ENCODE data around the gene CD200.

The CD200 gene, protein sequence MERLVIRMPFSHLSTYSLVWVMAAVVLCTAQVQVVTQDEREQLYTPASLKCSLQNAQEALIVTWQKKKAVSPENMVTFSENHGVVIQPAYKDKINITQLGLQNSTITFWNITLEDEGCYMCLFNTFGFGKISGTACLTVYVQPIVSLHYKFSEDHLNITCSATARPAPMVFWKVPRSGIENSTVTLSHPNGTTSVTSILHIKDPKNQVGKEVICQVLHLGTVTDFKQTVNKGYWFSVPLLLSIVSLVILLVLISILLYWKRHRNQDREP

DNA sequence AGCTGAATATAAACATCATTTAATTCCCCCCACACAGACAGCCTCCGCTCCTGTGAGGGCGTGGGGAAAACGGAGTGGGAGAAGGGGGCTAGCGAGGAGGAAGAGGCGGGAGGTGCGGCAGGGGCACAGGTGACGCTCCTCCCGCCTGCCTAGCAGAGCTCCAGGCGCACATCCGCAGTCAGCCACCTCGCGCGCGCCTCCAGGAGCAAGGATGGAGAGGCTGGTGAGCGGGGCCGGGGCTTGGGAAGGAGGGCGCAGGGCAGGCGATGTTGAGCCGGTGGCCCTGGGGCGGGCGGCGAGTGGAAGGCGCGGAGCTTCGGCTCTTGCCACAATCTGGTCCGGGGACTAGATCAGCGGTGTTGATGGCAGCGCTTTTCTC is at the start of gene CD200:
Gene CD200 (plus strand): TSS at position 155 of the 379 bp plus-strand sequence. CDS start 57 bp downstream, at position 212.
- DNase-seq, result peak; percentile 54 to 74

DNA sequence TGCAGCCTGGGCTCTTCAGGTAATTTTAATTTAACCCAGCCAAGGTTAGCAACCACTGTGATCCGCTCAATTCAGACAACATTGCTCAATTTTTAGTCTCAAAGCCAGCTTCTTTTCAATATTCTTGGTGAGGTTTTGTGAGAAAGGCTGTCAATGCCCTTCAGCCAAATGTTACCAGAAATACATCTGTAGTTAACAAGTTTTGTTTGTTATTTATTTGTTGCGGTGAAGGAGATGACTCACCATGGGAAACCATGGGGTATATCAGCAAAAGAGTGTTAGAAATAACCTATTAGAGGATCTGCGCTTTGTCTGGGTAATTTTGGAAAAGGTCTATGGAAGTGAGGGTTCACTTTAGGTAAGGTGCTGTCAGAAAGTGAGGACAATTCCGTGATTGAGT is 43.9 kb upstream of the CD200 start:
- no peak for DNase-seq

DNA sequence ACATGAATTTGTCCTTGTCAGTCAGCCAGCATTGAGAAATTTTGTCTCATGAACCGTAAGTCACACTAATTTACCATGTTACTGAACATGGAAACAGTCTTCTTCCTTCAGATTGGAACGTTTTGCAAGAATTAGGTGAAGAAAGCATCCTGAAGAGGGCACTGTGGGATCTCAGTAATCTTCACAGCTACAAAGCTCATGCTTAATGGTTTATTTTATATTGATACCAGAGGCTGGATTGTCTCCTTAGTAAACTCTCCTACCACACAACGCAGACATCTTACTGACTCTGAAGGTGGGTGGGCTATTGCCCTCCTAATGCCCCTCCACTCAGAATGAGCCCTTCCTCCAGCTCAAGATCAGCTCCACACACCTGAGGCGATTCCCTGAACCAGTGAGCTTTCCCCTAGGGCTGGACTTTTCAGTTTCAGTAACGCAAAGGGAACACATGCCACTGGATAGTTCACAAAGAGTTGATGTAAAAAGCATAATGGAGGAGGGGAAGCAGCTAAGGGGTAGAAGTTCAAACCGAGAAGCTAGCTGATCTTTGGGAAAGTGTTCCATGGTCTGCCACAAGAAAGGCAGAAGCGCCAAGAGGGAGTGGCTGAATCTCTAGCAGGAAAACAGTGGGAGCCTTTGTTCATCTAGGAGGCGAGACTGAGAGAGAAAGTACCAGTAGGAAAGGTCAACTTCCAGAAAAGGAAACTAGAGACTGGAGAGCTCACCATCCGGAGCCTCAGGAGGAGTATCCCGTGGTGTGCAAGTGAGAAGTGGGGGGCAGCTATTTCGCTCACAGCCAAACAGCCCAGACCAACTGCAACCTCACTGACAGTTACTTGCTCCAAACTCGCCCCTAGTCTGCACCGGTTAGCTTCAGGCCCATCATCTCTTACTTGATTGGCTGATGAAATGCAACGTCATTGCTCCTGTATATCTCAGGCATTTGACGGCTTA is 39.3 kb upstream of the CD200 start, which contains the start of gene SLC9C1:
Gene SLC9C1 (minus strand): TSS at position 849 of the 954 bp plus-strand sequence. CDS start 7,425 bp downstream, outside the sequence.
- peak in 1 of 2 experiments; percentile 74 for DNase-seq

DNA sequence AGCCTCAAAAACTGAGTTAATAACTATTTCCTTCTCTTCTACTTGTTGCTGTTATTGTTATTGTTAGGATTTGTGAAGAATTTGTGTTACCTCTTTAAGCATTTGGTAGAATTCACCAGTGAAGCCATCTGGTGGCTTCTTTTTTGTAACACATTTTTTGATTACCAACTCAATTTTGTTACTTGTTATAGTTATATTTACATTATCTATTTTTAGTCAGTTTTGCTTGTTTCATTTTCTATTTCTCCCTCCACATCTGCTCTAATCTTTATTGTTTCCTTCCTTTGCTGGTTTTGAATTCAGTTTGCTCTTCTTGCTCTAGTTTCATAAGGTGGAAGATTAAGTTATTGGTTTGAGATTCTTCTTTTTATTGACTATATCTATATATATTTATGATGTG is 35.2 kb upstream of the CD200 start:
- DNase-seq, result no peak

DNA sequence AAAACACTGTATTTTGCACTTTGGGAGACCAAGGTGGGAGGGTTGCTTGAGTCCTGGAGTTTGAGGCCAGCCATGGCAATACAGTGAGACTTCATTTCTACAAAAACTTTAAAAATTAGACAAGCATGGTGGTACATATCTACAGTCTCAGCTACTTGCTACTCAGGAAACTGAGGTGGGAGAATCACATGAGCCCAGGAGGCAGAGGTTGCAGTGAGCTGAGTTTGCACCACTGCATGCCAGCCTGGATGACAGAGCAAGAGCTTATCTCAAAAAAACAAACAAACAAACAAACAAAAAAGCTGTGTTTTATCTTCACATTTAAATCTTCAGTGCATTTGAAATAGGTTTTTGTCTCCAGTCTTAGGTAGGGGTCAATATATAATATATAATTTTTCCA is 34.2 kb upstream of the CD200 start:
- DNase-seq, result no peak

DNA sequence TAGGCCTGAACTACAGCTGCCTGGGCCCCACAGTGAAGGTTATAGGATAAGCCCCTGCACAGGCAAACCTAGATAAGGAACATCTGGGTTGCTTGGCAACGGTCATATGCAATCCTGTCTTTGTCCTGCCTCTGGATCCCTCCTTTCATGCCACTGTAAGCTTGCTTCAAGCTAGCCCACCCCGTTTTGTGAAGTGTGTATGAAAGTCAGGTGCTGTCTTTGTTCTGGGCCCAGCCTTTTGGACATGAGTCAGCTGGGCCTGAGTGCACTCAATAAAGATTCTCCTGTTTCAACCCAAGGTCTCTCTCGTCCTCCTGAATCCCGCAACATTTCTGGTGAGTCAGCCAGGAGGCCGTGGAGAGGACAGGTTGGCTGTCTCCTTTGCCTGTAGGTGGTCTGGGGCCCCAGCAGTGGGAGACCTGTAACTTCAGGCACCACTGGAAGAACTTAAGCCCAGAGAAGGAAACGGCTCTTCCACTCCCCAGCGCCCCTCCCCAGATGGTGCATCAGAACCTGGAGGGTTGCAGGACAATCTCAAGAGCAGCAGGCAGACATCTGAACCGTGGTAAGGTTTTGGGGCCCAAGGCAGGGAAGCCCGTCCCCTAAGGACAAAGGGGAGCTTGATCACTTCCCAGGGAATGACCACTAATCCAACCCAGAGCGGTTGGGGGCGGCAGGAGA is 30.7 kb upstream of the CD200 start:
- DNase-seq, result peak; percentile 35 to 70

DNA sequence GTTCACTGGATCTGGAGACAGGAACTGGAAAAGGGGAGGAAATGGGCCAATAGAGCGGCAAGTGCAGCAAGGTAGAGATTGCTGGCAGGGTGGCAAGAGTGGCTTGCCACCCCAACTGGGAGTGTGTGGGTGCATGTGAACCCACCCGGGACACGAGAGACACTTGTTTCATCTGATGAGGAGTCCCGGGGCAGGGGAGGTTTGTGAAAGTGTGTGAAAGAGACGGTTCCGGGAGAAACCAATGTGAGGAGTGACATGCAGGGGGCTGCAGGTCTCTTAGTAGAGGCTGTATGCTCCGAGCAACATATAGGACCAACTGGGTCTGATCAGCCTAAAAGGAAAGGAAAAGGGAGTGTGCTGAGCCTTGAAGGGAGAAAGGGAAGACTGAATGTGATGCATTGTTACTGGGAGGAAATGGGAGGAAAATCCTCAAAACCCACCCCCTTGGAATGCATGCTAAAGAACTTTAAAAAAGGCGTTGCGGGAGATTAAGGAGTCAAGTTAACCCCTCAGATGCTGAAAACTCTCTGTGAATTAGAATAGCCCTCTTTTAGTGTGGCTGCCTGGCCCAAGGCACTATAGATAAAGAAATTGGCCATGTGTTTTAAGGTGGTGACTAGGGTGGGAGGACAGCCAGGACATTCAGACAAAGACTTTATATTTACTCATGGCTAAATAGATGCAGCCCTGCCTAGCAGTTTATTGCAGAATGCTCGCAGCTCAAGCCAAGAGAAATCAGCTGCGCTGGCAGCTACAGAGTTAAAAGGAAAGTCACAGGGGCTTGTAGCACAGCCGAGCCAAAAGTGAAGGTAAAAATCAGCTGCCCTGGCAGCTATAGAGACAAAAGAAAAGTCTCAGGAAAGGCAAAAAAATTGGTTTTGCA is 29.8 kb upstream of the CD200 start:
- no peak for DNase-seq

DNA sequence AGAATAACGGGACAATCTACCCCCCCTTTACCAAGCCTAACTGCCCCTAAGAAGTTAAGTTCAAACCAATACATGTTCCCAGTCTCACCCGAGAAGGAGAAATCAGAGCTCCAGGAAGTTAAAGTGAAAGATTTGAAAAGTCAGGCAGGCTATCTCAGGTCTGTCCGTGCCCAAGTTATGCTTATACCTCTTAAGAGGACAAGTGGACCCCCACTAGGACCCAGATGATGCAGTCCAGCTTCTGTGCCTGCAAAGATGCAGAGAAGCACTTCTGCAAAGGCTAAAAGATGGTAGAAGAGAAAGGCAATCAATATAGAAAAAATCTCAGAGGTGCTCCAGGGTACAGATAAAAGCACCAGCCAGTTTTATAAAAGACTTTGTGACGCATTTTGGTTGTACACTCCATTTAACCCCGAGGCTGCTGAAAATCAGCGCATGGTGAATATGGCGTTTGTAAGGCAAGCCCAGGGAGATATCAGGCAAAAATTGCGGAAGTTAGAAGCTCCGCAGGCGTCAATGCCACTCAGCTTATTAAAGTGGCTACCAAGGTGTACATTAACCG is 29.1 kb upstream of the CD200 start:
- DNase-seq, result no peak

DNA sequence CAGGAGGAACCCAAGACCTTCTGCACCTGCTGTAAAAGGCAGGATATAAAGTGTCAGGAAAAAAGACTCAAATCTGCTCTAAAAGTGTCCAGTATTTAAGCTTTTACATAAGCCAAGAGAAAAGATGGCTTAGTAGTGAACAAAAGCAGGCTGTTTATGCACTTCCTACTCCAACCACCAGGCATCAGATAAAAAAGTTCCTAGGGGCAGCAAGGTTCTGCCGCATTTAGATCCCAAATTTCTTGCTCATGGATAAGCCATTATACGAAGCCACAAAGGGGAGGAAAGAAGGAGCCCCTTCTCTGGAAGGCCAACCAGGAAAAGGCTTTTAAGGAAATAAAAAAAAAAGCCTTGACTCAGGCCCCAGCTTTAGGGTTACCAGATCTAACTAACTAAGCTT is 28.3 kb upstream of the CD200 start:
- no peak for DNase-seq

DNA sequence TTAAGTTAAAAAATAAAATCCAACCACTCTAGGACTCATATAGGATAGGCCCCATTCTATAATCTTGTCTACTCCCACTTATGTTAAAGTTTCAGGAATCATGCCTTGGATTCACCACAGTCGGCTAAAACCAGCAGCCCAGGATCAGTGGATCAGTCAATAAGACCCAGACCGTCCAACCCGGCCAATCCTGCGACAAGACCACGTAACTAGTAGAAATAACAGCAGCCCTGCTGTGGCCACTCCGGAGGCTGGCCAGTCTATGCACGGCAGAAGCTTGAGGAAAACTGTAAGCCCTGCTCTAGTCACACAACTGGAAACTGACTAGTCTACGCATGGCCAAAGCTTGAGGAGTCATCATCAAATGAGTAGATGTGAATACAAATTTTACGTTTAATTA is 26.1 kb upstream of the CD200 start:
- DNase-seq, result no peak

DNA sequence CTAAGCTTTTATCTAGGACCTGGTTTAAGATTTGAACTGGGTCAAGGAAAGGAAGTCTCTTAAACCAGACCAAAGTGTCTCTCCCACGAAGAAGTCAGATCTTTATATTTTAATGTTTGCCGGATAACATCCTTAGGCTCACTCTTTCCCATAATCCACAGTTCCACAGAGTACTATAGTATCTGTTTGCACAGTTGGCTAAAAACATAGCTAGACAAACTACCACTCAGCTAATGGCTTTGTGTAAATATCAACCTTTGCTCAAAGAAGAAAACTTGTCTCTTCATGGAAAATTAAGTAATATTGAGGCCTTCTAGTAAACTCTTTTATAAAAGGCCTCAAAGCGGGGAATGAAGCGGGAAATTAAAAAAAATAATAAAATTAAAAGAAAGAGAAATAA is 25.4 kb upstream of the CD200 start:
- no peak for DNase-seq

DNA sequence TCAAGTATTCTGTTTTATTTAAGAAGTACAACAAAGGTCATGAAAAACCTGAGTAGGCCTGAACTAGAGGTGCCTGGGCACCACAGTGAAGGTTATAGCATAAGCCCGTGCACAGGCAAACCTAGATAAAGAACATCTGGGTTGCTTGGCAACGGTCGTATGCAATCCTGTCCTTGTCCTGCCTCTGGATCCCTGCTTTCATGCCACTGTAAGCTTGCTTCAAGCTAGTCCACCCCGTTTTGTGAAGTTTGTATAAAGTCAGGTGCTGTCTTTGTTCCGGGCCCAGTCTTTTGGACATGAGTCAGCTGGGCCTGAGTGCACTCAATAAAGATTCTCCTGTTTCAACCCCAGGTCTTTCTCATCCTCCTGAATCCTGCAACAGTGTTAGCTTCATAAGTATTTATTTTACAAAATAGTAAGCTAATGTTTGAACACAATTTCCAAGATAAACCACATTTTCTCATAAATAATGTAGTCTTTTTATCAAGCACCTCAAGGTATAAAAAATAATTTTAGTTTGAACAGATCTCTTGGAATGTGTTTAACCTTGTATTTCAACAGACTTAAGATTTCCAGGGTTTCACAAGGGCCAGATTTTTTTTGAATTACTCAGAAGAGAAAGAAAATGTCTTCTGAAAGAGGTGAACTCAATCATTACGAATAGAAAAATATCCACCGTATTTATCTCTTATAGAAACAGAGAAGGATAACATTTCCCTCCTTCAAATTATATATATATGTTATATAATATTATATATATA is 24.6 kb upstream of the CD200 start:
- peak; percentile 60 to 91 for DNase-seq

DNA sequence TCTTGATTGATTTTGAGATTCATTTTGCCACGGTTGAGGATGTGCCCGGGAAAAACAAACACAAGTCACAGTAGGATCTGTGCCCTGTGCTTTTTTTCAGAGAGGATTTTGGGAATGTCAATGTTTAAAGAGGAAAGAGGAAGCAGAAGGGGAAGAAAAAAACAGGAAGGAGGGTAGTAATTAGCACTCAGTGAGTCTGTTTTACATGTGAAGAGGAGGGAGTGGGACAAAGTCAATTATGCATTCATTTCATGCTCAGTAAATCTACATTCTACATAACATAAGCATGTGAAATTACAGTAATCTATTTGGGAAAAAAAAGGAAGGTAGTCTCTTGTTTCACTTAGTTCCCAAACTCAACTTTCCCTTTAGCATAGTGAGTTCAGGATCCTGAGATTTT is 18.3 kb upstream of the CD200 start:
- no peak for DNase-seq

DNA sequence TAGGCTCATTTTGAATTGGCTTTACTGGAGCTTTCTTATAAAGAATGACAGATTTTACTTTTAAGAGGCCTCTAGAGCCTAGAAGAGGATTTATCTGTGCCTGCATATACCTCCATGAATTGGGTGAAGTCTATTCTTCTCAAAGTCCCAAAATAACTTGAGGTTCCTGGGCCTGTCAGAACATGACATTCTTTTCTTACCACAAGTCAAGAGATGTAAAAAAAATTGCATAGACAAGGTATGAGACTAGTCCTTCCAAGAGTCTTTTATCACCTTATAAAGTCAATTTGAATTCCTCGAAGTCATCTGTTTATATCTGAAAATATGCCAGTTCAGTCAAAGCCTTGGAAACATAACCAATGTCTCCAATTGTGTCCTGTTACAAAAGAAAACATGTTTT is 17.2 kb upstream of the CD200 start:
- DNase-seq, result no peak

DNA sequence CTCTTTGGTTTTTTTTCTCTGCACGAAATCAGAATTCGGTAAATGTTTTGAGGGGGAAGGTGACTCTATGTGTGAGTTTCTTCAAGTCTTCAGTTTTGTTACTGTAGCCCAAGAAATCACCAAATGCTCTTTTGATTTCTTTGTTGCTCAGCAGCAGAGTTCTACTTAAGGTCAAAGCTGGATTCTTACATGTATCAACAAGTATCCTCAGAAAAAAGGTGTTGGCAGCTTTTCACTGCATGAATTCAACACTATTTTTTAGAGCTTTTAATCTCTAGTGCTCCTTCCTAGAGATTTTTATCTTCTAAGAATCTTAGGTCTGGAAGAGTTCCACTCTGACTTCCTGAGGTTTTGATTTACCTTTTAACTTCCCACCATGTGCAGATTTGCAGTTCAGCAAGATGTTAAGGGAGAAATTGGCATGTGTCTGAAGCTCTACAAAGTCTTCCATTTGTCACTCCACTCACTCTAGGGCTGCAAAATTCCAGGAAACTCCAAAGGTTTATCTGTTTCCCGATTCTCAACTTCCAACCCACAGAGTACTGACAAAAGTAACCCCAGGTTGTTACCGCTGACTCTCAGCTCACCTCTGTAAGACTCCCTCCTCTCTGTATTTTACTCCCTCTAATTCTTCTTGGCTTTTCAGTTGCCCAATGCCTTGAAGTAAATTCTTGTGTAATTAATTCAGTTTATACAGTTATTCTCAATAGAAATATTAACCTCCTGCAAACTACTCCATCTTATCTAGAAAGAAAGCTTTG is 13.3 kb upstream of the CD200 start:
- no peak for DNase-seq

DNA sequence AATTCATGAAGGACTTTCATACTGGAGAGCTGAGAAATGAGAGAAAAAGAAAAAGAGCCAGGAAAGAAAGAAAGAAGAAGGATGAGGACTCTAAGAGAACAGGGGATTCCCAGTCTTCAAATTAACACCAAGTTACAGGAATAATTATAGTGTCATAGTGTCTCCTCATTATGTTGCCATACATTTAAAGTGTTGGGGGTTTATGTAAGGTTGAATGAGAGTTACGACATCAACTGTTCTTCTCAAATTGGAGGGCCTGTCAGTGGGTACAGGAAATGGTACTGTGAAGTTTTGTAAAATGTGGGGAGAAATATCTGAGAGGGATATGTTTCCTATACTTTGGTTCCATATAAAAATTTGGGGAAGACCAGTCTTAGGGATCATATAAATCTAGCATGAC is 12.3 kb upstream of the CD200 start:
- no peak for DNase-seq

DNA sequence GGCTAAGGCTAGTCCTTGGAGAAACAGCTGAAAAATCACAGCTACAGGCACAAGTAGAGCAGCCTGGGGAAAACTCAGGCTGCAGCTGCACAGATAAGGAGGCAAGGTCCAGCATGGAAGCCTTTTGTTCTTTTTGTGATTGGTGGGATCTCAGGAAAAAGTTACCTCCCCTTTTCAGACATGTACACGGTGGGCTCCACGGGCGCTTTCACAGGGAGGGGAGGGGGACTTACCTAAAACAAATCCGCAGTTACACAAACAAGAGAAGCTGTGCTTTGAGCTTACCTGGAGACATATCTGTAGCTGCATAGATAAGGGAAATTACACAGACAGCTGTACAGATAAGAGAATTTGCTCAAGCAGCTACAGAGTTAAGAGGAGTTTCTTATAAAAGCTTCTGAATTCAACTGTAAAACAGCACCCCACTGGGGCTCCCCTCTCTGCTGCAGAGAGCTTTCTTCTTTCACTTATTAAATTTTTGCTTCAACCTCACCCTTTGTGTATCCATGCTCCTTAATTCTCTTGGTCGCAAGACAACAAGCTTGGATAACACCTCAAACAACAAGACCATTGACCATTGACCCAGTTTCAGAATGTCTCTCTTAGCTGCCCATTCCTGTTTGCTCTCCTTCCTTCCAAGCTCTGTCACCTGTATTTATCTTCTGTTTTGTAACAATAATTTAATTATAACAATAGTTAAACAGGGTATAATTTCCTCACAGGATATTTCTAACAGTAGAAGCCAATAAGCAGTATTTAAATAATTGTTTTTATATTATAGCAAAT is 10.9 kb upstream of the CD200 start:
- DNase-seq, result no peak

DNA sequence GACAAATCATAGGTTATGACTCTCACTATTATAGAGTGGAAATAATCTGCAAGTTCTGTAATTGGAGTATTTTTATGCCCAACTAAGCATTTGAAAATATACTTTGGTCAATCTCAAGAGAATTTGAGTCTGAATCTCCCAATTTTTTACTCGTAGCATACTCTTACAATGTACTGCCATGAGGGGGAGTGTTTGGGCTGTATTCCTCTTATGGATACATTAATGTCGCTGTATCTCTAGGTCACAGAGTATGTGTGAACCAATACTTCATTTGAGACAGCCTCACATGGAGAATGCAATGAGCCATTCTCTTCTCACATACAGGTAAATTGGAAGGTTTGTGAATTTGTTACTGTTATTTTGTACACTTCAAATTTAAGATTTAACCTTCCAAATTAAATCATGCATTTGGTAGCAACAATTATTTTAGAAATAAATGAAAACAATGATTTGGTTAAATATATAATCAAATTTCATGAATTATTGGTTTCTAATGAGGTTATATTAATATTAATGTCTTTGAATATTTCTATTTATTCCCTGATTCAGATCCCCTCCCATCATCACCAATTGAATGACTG is 5.5 kb upstream of the CD200 start:
- peak; percentile 57 to 80 for DNase-seq

DNA sequence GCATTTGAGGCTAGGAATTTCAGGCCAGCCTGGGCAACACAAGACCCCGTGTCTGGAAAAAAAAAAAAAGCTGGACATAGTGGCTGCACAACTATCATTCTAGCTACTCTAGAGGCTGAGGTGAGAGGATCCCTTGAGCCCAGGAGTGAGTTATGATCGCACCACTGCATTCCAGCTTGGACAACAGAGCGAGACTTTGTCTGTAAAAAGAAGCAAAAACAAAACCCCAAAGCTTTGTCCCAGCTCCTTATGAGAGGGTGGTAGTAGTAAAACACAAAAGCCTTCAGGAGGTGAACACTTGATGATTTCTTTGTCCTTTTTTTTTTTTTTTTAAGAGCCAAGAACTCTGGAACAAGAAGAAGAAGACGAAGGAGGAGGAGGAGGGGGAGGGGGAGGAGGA is 1.1 kb upstream of the CD200 start:
- DNase-seq, result no peak

Data from NCI-H524 (cell line).